ENCODE results near the gene DICER1.

GRCh38 chr14:95200404-95200803, 43.1 kb upstream of the DICER1 start:
- TF ChIP-seq CSRNP3 (CRISPR knock-in tag; IDR thresholded peaks at IDR 0.05), result no peak
- TF ChIP-seq TCF4 (CRISPR knock-in tag; IDR thresholded peaks at IDR 0.05; ENCODE audit: borderline replicate concordance), result no peak
- TF ChIP-seq SNAI2 (CRISPR knock-in tag; IDR thresholded peaks at IDR 0.05), result no peak
- no peak for TF ChIP-seq TSHZ2 (CRISPR knock-in tag; IDR thresholded peaks at IDR 0.05)
- no peak for TF ChIP-seq CSDC2 (CRISPR knock-in tag; IDR thresholded peaks at IDR 0.05)
- no peak for TF ChIP-seq GLIS3 (CRISPR knock-in tag; IDR thresholded peaks at IDR 0.05)
- TF ChIP-seq PATZ1 (CRISPR knock-in tag; IDR thresholded peaks at IDR 0.05; ENCODE audit: borderline replicate concordance), result no peak

Data from SK-N-SH treated with all-trans-retinoic acid at 6 μM for 48 hours (cell line).